ENCODE results near the gene FAM43A.

Gene FAM43A

GRCh38 chr3:194714137-194714455 lies 28.4 kb downstream of the FAM43A start:
- Histone ChIP-seq H3K4me1 (ENCODE audit: control insufficient read depth in 2 of 2, insufficient read depth in 1 of 2, low read depth in 1 of 2, low read length in 2 of 2) (no peaks in the 10 kb centered on the region), H2BK5ac (ENCODE audit: low read length) (no peak overlapping the region)

GRCh38 chr3:194714564-194714963 lies 28.9 kb downstream of the FAM43A start:
- Histone ChIP-seq H3K18ac (ENCODE audit: low read length) (no peak overlapping the region), H3K14ac (ENCODE audit: low read length) (no peak overlapping the region), H3K9me3 (replicated peaks in 1 of 2; ENCODE audit: control insufficient read depth in 2 of 2, insufficient read depth in 1 of 2, low read depth in 1 of 2, low read length in 2 of 2) (no peaks in the 10 kb centered on the region), H3K4ac (ENCODE audit: low read length) (no peak overlapping the region), H2BK15ac (ENCODE audit: low read length) (no peak overlapping the region), H2BK5ac (ENCODE audit: low read length) (no peak overlapping the region), H3K36me3 (replicated peaks in 1 of 2; ENCODE audit: control insufficient read depth in 2 of 2, insufficient read depth in 2 of 2, low read length in 2 of 2) (no peaks in the 10 kb centered on the region), H2BK12ac (ENCODE audit: low read length) (no peak overlapping the region), H3K23ac (ENCODE audit: low read depth, low read length, poor library complexity) (no peak overlapping the region), H2AK5ac (ENCODE audit: low read depth, low read length) (no peak overlapping the region), H3K4me2 (ENCODE audit: insufficient read depth, low read length, poor library complexity, severe bottlenecking) (no peak overlapping the region), H3K79me1 (ENCODE audit: low read depth, low read length) (no peaks in the 10 kb centered on the region), H2AFZ (ENCODE audit: low read length) (no peak overlapping the region), H3K27ac (replicated peaks; ENCODE audit: low read length) (no peak overlapping the region), H3K27me3 (ENCODE audit: control insufficient read depth in 3 of 3, insufficient read depth in 3 of 3, low read depth in 1 of 3, low read length in 3 of 3) (peaks cover 0 to 37% (median 0%) of the 10 kb centered on the region in 3 experiments), H4K91ac (ENCODE audit: low read depth, low read length, poor library complexity) (no peak overlapping the region), H3K9ac (ENCODE audit: low read depth, low read length, poor library complexity) (no peak overlapping the region), H3K4me3 (ENCODE audit: low read length in 2 of 2) (no peak overlapping the region), H3K4me1 (ENCODE audit: control insufficient read depth in 2 of 2, insufficient read depth in 1 of 2, low read depth in 1 of 2, low read length in 2 of 2) (no peaks in the 10 kb centered on the region), H2BK120ac (ENCODE audit: low read depth, low read length) (no peak overlapping the region), H4K8ac (ENCODE audit: low read depth, low read length) (no peak overlapping the region)
- DNase-seq (ENCODE audit: low spot score), result no peak
- WGBS, 2 donors (ENCODE audit: extremely low coverage in 2 of 2, insufficient read length in 2 of 2, insufficient replicate concordance in 1 of 2), result no CpG with 5 or more reads among the region's 6 CpGs

More at GRCh38 chr3:194714137-194714455, 28.4 kb downstream of the FAM43A start:
- DNase-seq (ENCODE audit: low spot score), result no peak
- Histone ChIP-seq H3K9ac (ENCODE audit: low read depth, low read length, poor library complexity) (no peak overlapping the region), H3K18ac (ENCODE audit: low read length) (no peak overlapping the region), H3K27me3 (ENCODE audit: control insufficient read depth in 3 of 3, insufficient read depth in 3 of 3, low read depth in 1 of 3, low read length in 3 of 3) (peaks cover 0 to 33% (median 0%) of the 10 kb centered on the region in 3 experiments), H3K4ac (ENCODE audit: low read length) (no peak overlapping the region), H3K79me1 (ENCODE audit: low read depth, low read length) (no peaks in the 10 kb centered on the region), H4K8ac (ENCODE audit: low read depth, low read length) (no peak overlapping the region), H2AFZ (ENCODE audit: low read length) (no peak overlapping the region), H2BK15ac (ENCODE audit: low read length) (no peak overlapping the region), H2BK120ac (ENCODE audit: low read depth, low read length) (no peak overlapping the region), H2BK12ac (ENCODE audit: low read length) (no peak overlapping the region), H3K36me3 (replicated peaks in 1 of 2; ENCODE audit: control insufficient read depth in 2 of 2, insufficient read depth in 2 of 2, low read length in 2 of 2) (no peaks in the 10 kb centered on the region), H3K9me3 (replicated peaks in 1 of 2; ENCODE audit: control insufficient read depth in 2 of 2, insufficient read depth in 1 of 2, low read depth in 1 of 2, low read length in 2 of 2) (no peaks in the 10 kb centered on the region), H3K23ac (ENCODE audit: low read depth, low read length, poor library complexity) (no peak overlapping the region), H4K91ac (ENCODE audit: low read depth, low read length, poor library complexity) (no peak overlapping the region), H3K27ac (replicated peaks; ENCODE audit: low read length) (no peak overlapping the region), H2AK5ac (ENCODE audit: low read depth, low read length) (no peak overlapping the region), H3K4me2 (ENCODE audit: insufficient read depth, low read length, poor library complexity, severe bottlenecking) (no peak overlapping the region), H3K4me3 (ENCODE audit: low read length in 2 of 2) (no peak overlapping the region), H3K14ac (ENCODE audit: low read length) (no peak overlapping the region)
- 100% methylated on average over 1 of the region's 5 CpGs; no CpG with 5 or more reads in 1 of the 2 donors for WGBS, 2 donors (ENCODE audit: extremely low coverage in 2 of 2, insufficient read length in 2 of 2, insufficient replicate concordance in 1 of 2)

DNA sequence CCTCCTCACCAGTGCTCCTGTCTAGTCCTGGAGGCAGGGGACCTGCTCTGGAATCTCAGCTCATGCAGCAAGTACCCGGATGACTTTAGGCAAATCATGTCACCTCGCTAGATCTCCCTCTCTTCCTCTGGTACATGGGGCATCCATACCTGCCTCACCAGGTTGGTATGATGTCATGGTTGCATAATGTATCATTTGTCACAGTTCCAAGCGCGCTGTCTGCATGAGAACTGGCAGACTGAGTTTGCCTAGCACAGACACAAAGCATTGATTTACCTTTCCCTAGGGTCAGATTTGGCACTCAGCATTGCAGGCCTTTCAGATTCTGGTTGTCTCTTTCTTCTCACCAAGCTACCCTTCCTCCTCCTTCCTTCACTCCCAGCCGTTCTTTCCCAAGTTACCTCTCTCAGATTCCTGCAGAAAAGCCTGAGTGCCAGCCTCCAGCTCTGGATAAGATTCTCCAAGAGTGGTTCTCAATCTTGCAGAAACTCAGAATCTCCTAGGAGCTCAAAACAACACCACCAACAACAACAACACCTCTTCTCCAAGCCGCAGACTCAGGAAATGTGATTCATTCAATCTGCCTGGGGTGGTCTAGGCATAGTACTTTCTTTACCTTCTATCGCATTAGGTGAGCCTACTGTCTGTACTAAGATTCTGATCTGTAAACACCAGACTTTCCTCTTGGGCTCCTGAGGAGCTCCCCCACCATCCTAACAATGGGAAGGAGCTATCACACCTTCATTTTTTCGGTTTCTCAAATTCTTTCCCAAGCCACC lies 29.5 kb downstream of the FAM43A start:
- no peaks in the 10 kb centered on the region for H3K79me1 ChIP-seq (ENCODE audit: low read depth, low read length)
- DNase-seq (ENCODE audit: low spot score), result no peak
- no peak overlapping the region for H2AFZ ChIP-seq (ENCODE audit: low read length)
- no peak overlapping the region for H3K9ac ChIP-seq (ENCODE audit: low read depth, low read length, poor library complexity)
- no peak overlapping the region for H3K23ac ChIP-seq (ENCODE audit: low read depth, low read length, poor library complexity)
- no CpG with 5 or more reads among the region's 8 CpGs for WGBS, 2 donors (ENCODE audit: extremely low coverage in 2 of 2, insufficient read length in 2 of 2, insufficient replicate concordance in 1 of 2)
- H2AK5ac ChIP-seq (ENCODE audit: low read depth, low read length), result no peak overlapping the region
- H3K14ac ChIP-seq (ENCODE audit: low read length), result no peak overlapping the region
- no peak overlapping the region for H3K18ac ChIP-seq (ENCODE audit: low read length)
- H2BK5ac ChIP-seq (ENCODE audit: low read length), result no peak overlapping the region
- H3K36me3 ChIP-seq (replicated peaks in 1 of 2; ENCODE audit: control insufficient read depth in 2 of 2, insufficient read depth in 2 of 2, low read length in 2 of 2), result no peaks in the 10 kb centered on the region
- no peak overlapping the region for H3K4ac ChIP-seq (ENCODE audit: low read length)
- H4K91ac ChIP-seq (ENCODE audit: low read depth, low read length, poor library complexity), result no peak overlapping the region
- H2BK15ac ChIP-seq (ENCODE audit: low read length), result no peak overlapping the region
- H3K4me3 ChIP-seq (ENCODE audit: low read length in 2 of 2), result no peak overlapping the region
- no peak overlapping the region for H3K4me2 ChIP-seq (ENCODE audit: insufficient read depth, low read length, poor library complexity, severe bottlenecking)
- no peak overlapping the region for H3K27ac ChIP-seq (replicated peaks; ENCODE audit: low read length)
- no peak overlapping the region for H2BK12ac ChIP-seq (ENCODE audit: low read length)
- H3K4me1 ChIP-seq (ENCODE audit: control insufficient read depth in 2 of 2, insufficient read depth in 1 of 2, low read depth in 1 of 2, low read length in 2 of 2), result no peaks in the 10 kb centered on the region
- no peaks in the 10 kb centered on the region for H3K9me3 ChIP-seq (replicated peaks in 1 of 2; ENCODE audit: control insufficient read depth in 2 of 2, insufficient read depth in 1 of 2, low read depth in 1 of 2, low read length in 2 of 2)
- H2BK120ac ChIP-seq (ENCODE audit: low read depth, low read length), result no peak overlapping the region
- no peak overlapping the region for H4K8ac ChIP-seq (ENCODE audit: low read depth, low read length)
- peaks cover 0 to 38% (median 0%) of the 10 kb centered on the region in 3 experiments for H3K27me3 ChIP-seq (ENCODE audit: control insufficient read depth in 3 of 3, insufficient read depth in 3 of 3, low read depth in 1 of 3, low read length in 3 of 3)

GRCh38 chr3:194718079-194718478 lies 32.4 kb downstream of the FAM43A start:
- H3K36me3 ChIP-seq (replicated peaks in 1 of 2; ENCODE audit: control insufficient read depth in 2 of 2, insufficient read depth in 2 of 2, low read length in 2 of 2), result no peaks in the 10 kb centered on the region
- H3K18ac ChIP-seq (ENCODE audit: low read length), result no peak overlapping the region
- no peak overlapping the region for H3K27ac ChIP-seq (replicated peaks; ENCODE audit: low read length)
- H2AK5ac ChIP-seq (ENCODE audit: low read depth, low read length), result no peak overlapping the region
- WGBS, 2 donors (ENCODE audit: extremely low coverage in 2 of 2, insufficient read length in 2 of 2, insufficient replicate concordance in 1 of 2), result no CpG with 5 or more reads among the region's 2 CpGs
- H3K9me3 ChIP-seq (replicated peaks in 1 of 2; ENCODE audit: control insufficient read depth in 2 of 2, insufficient read depth in 1 of 2, low read depth in 1 of 2, low read length in 2 of 2), result no peaks in the 10 kb centered on the region
- H2BK120ac ChIP-seq (ENCODE audit: low read depth, low read length), result no peak overlapping the region
- no peak overlapping the region for H2BK12ac ChIP-seq (ENCODE audit: low read length)
- no peak overlapping the region for H2BK5ac ChIP-seq (ENCODE audit: low read length)
- H2AFZ ChIP-seq (ENCODE audit: low read length), result no peak overlapping the region
- H2BK15ac ChIP-seq (ENCODE audit: low read length), result no peak overlapping the region
- no peak overlapping the region for H4K91ac ChIP-seq (ENCODE audit: low read depth, low read length, poor library complexity)
- no peak overlapping the region for H3K4me3 ChIP-seq (ENCODE audit: low read length in 2 of 2)
- no peak overlapping the region for H3K9ac ChIP-seq (ENCODE audit: low read depth, low read length, poor library complexity)
- DNase-seq (ENCODE audit: low spot score), result no peak
- peaks cover 0 to 40% (median 0%) of the 10 kb centered on the region in 3 experiments for H3K27me3 ChIP-seq (ENCODE audit: control insufficient read depth in 3 of 3, insufficient read depth in 3 of 3, low read depth in 1 of 3, low read length in 3 of 3)
- H3K23ac ChIP-seq (ENCODE audit: low read depth, low read length, poor library complexity), result no peak overlapping the region
- no peak overlapping the region for H3K4me2 ChIP-seq (ENCODE audit: insufficient read depth, low read length, poor library complexity, severe bottlenecking)
- H3K14ac ChIP-seq (ENCODE audit: low read length), result no peak overlapping the region
- no peak overlapping the region for H3K4ac ChIP-seq (ENCODE audit: low read length)
- H3K79me1 ChIP-seq (ENCODE audit: low read depth, low read length), result no peaks in the 10 kb centered on the region
- peaks cover 0 to 2% of the 10 kb centered on the region in 2 donors for H3K4me1 ChIP-seq (ENCODE audit: control insufficient read depth in 2 of 2, insufficient read depth in 1 of 2, low read depth in 1 of 2, low read length in 2 of 2)
- no peak overlapping the region for H4K8ac ChIP-seq (ENCODE audit: low read depth, low read length)
